ENCODE data around the gene RALGAPA2.

DNA sequence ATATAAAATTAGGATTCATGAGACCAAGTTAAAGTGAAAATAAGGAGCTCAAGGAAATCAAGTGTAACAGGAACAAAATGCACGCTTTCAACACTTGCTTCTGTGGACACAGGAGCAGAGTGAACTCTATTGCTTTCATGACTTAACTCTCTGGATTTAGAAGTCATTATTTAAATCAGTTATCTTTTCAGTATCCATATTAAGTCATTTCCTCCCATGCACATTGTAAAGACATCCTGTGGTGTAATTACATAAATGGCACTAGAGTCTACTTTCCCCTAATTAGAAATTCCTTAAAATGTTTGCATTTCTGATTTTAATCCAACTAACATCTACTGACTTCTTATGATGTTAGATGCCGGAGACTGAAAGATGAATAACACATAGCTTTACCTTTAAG lies 256.5 kb downstream of the RALGAPA2 start:
- TF ChIP-seq CTCF (conservative IDR thresholded peaks at IDR 0.05 in 1 of 2, IDR thresholded peaks at IDR 0.05 in 1 of 2; ENCODE audit: low read depth in 1 of 2, low read length in 2 of 2) (no peak), EZH2 (IDR thresholded peaks at IDR 0.05; ENCODE audit: low read length, missing control alignments) (no peak)
